Measurements from ENCODE around the gene ZNF311. TPM values are rescaled to one million over a fixed set of nuclear protein-coding genes. Genes with fewer than 3 reads are reported as not detected.
A peak's percentile ranks its signal among the peaks of the same experiment; 100 is the strongest.

Gene ZNF311
- total and polyA plus RNA-seq, 9 of the 15 experiments (the other 6 are each of a cell fraction or from before 2014, with no cell fraction given), result 5.1 to 10.0 (median 7.5) TPM

- 0 out of 4 replicates have a peak, but pooled peaks of 1 of the 2 experiments have one; percentile 64 for TF ChIP-seq TEAD1 (CRISPR knock-in tag; IDR thresholded peaks at IDR 0.05)
- TF ChIP-seq ARID3B (CRISPR knock-in tag; IDR thresholded peaks at IDR 0.05; ENCODE audit: borderline replicate concordance), result no peak
- TF ChIP-seq BRF1 (IDR thresholded peaks at IDR 0.05; ENCODE audit: borderline replicate concordance, extremely low read depth, insufficient read length), result peak; percentile 25
- TF ChIP-seq E2F1 (CRISPR knock-in tag; IDR thresholded peaks at IDR 0.05), result no peak
- TF ChIP-seq ZBTB11 (CRISPR knock-in tag; IDR thresholded peaks at IDR 0.05), result no peak
- TF ChIP-seq GTF3C2 (IDR thresholded peaks at IDR 0.05; ENCODE audit: borderline replicate concordance, extremely low read depth, insufficient read length), result peak; percentile 98
- TF ChIP-seq ZNF740 (CRISPR knock-in tag; IDR thresholded peaks at IDR 0.05), result no peak
- 0 out of 4 replicates have a peak, but pooled peaks of 1 of the 2 experiments have one; percentile 54 for TF ChIP-seq ZNF740 (tag; IDR thresholded peaks at IDR 0.05)
- no peak for TF ChIP-seq RFX1 (IDR thresholded peaks at IDR 0.05)
- TF ChIP-seq XRCC4 (IDR thresholded peaks at IDR 0.05; ENCODE audit: extremely low read depth, insufficient read depth, insufficient read length), result no peak
- TF ChIP-seq KLF10 (CRISPR knock-in tag; IDR thresholded peaks at IDR 0.05), result no peak
- TF ChIP-seq ZNF512 (tag; IDR thresholded peaks at IDR 0.05), result no peak
- TF ChIP-seq SLC30A9 (CRISPR knock-in tag; IDR thresholded peaks at IDR 0.05), result no peak
- no peak for TF ChIP-seq MBD2 (IDR thresholded peaks at IDR 0.05; ENCODE audit: borderline replicate concordance, low read depth)
These were observed 52.0 kb downstream of the ZNF311 start (continued) for GRCh38 chr6:28953039-28953584.
